SK-N-SH (cell line): ENCODE measurements around the gene NHP2. TPM values are rescaled to one million over a fixed set of nuclear protein-coding genes. Genes with fewer than 3 reads are reported as not detected.

ENCODE experiments used
- CTCF ChIA-PET: fragments of 300-600, 350-600 bp; formaldehyde crosslinking; extraction: SDS; loops from one replicate; lab custom pipeline; 2021; lab: Yijun Ruan, JAX
- POLR2A ChIA-PET: fragments of 350-600 bp; sonication (Branson Sonifier 250); formaldehyde crosslinking; extraction: SDS; loops from one replicate; lab custom pipeline; 2020; ENCODE audit warnings: antibody characterized with exemption, inconsistent platforms; lab: Yijun Ruan, JAX
- DNase-seq: peaks from one replicate; pipeline ENCODE4 v3.0.0; 2012
- H2AFZ ChIP-seq: fragments of 200-600 bp; sonication (generic); 2 replicates; pipeline ENCODE4 v1.8.1; 2016; ENCODE audit warnings: antibody characterized with exemption, mild to moderate bottlenecking, low read depth
- H3F3A ChIP-seq: fragments of 200-600 bp; sonication (generic); replicated peaks from 2 replicates; pipeline ENCODE3; 2016; ENCODE audit warnings: antibody characterized with exemption, mild to moderate bottlenecking; ENCODE audit not compliant: insufficient read depth
- H3K27ac ChIP-seq, 2 experiments: fragments of 200-500 bp in 1 of 2; fragments of 200-600 bp in 1 of 2; sonication (Bioruptor generic) in 1 of 2; sonication (generic), shearing (Covaris generic) in 1 of 2; 2 replicates each; pipeline versions ENCODE4 v1.5.1 to v1.6.1; 2014 to 2016; ENCODE audit warnings: low read depth in 2 of 2, inconsistent platforms in 1 of 2, low read length in 1 of 2, mild to moderate bottlenecking in 1 of 2, mixed read lengths in 1 of 2
- H3K27me3 ChIP-seq: fragments of 200-600 bp; sonication (generic), shearing (Covaris generic); 2 replicates; pipeline ENCODE4 v1.6.1; 2016; ENCODE audit warnings: mixed run types; ENCODE audit not compliant: insufficient read depth
- H3K36me3 ChIP-seq, 2 experiments: fragments of 200-500 bp in 1 of 2; fragments of 200-600 bp in 1 of 2; sonication (Bioruptor generic) in 1 of 2; sonication (generic) in 1 of 2; replicated peaks in 1 of 2; 2 replicates each; pipeline versions ENCODE3 to v1.5.1; 2014 to 2016; ENCODE audit warnings: low read length in 1 of 2, mild to moderate bottlenecking in 1 of 2; ENCODE audit not compliant: insufficient read depth in 2 of 2, control insufficient read depth in 1 of 2
- H3K4me1 ChIP-seq, 2 experiments: fragments of 200-500 bp in 1 of 2; fragments of 200-600 bp in 1 of 2; sonication (Bioruptor generic) in 1 of 2; sonication (generic), shearing (Covaris generic) in 1 of 2; 2 replicates each; pipeline versions ENCODE4 v1.5.1 to v1.6.1; 2014 to 2016; ENCODE audit warnings: low read depth in 1 of 2, low read length in 1 of 2, mixed run types in 1 of 2; ENCODE audit not compliant: insufficient read depth in 2 of 2, control insufficient read depth in 1 of 2
- H3K4me2 ChIP-seq: fragments of 200-600 bp; sonication (generic), shearing (Covaris generic); 2 replicates; pipeline ENCODE4 v1.6.1; 2017; ENCODE audit warnings: mixed run types
- H3K4me3 ChIP-seq, 2 experiments: fragments of 200-500 bp in 1 of 2; fragments of 200-600 bp in 1 of 2; sonication (Bioruptor generic) in 1 of 2; sonication (generic), shearing (Covaris generic) in 1 of 2; 2 replicates each; pipeline versions ENCODE4 v1.5.1 to v1.8.1; 2014 to 2016; ENCODE audit warnings: low read depth in 2 of 2, inconsistent platforms in 1 of 2, low read length in 1 of 2, mild to moderate bottlenecking in 1 of 2, mixed read lengths in 1 of 2, moderate library complexity in 1 of 2
- H3K79me2 ChIP-seq: fragments of 200-600 bp; sonication (generic); 2 replicates; pipeline ENCODE4 v1.8.1; 2017; ENCODE audit warnings: mild to moderate bottlenecking; ENCODE audit not compliant: insufficient read depth
- H3K9ac ChIP-seq: fragments of 200-600 bp; sonication (generic); 2 replicates; pipeline ENCODE4 v1.6.1; 2017; ENCODE audit warnings: mixed run types
- H3K9me2 ChIP-seq: fragments of 200-600 bp; sonication (generic); 2 replicates; pipeline ENCODE4 v1.6.1; 2017; ENCODE audit warnings: mixed run types
- H3K9me3 ChIP-seq: fragments of 200-600 bp; sonication (generic); 2 replicates; pipeline ENCODE4 v1.6.1; 2017; ENCODE audit warnings: mixed run types, mild to moderate bottlenecking, moderate library complexity
- H4K20me1 ChIP-seq: fragments of 200-600 bp; sonication (generic); 2 replicates; pipeline ENCODE4 v1.6.1; 2017; ENCODE audit warnings: mild to moderate bottlenecking, mixed run types; ENCODE audit not compliant: insufficient read depth
- FOSL2 ChIP-seq: IDR thresholded peaks from 2 replicates; pipeline ENCODE4 v1.4.0; 2012; ENCODE audit warnings: low read depth, mild to moderate bottlenecking, moderate library complexity, borderline replicate concordance
- FOXJ3 ChIP-seq: sonication (generic); formaldehyde crosslinking; IDR thresholded peaks from 2 replicates; pipeline ENCODE4 v1.5.1; 2020; ENCODE audit warnings: mild to moderate bottlenecking, missing genetic modification reagents
- MXI1 ChIP-seq: IDR thresholded peaks from 2 replicates; pipeline ENCODE4 v1.6.1; 2012; ENCODE audit warnings: mild to moderate bottlenecking, low read depth, low read length, improper control_type of control experiment
- NFIC ChIP-seq: IDR thresholded peaks from 2 replicates; pipeline ENCODE4 v1.4.0; 2012; ENCODE audit warnings: borderline replicate concordance
- POLR2AphosphoS5 ChIP-seq: IDR thresholded peaks from 2 replicates; pipeline ENCODE4 v1.6.1; 2012; ENCODE audit warnings: low read depth, low read length
- RXRA ChIP-seq: IDR thresholded peaks from 2 replicates; pipeline ENCODE4 v1.4.0; 2012; ENCODE audit warnings: low read depth, mild to moderate bottlenecking, borderline replicate concordance
- SMC3 ChIP-seq: IDR thresholded peaks from 2 replicates; pipeline ENCODE4 v1.6.1; 2012; ENCODE audit warnings: low read depth, low read length, improper control_type of control experiment
- TAF1 ChIP-seq: IDR thresholded peaks from 2 replicates; pipeline ENCODE4 v1.6.1; 2012; ENCODE audit warnings: low read depth, mild to moderate bottlenecking, low read length, moderate library complexity, borderline replicate concordance
- TCF12 ChIP-seq: IDR thresholded peaks from 2 replicates; pipeline ENCODE4 v1.4.0; 2012
- WGBS: methylation state at CpG from one replicate; pipeline ENCODE4 v1.1.6; 2017; ENCODE audit warnings: low lambda C conversion rate; 5-methylcytosine and 5-hydroxymethylcytosine counted together
- polyA plus RNA-seq, 3 experiments: library from polyadenylated mRNA; depleted of rRNA; stranded (reverse); fragments of >200 nt; gene quantifications; 2 replicates each; pipeline ENCODE4 v1.2.3, GENCODE V29; 2012
- TF ChIP-seq, protein P1 (sequence below): IDR thresholded peaks from 2 replicates; pipeline ENCODE4; 2012
- TF ChIP-seq, protein P2 (sequence below): IDR thresholded peaks from 2 replicates; pipeline ENCODE4 v1.4.0; 2012; ENCODE audit warnings: low read depth, borderline replicate concordance
- TF ChIP-seq, protein P3 (sequence below): IDR thresholded peaks from 2 replicates; pipeline ENCODE4 v1.4.0; 2012; ENCODE audit warnings: low read depth
- TF ChIP-seq, protein P4 (sequence below): IDR thresholded peaks from 2 replicates; pipeline ENCODE4 v1.6.1; 2012; ENCODE audit warnings: mild to moderate bottlenecking, low read depth, low read length, moderate library complexity

Gene NHP2
- polyA plus RNA-seq, 1 of the 3 experiments (the other 2 are of a cell fraction), result 455 TPM

DNA sequence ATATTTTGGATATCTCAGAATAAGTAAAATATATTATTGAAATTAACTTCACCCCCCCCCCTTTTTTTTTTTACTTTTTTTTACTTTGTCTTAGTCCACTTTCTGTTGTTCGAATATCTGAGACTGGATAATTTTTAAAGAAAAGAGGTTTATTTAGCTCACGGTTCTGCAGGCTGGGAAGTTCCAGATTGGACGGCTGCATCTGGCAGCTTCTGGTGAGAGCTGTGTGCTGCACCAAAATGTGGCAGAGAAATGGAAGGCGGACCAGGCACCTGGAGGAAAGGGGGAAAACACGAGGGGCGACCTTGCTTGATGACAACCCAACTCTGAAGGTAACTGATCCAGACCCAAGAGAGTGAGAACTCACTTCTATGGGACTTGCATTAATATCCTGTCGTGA is 39.1 kb upstream of the NHP2 start:
- TF ChIP-seq, protein P1, sequence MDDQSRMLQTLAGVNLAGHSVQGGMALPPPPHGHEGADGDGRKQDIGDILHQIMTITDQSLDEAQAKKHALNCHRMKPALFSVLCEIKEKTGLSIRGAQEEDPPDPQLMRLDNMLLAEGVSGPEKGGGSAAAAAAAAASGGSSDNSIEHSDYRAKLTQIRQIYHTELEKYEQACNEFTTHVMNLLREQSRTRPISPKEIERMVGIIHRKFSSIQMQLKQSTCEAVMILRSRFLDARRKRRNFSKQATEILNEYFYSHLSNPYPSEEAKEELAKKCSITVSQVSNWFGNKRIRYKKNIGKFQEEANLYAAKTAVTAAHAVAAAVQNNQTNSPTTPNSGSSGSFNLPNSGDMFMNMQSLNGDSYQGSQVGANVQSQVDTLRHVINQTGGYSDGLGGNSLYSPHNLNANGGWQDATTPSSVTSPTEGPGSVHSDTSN, result no peak
- TF ChIP-seq TCF12 (no peak), SMC3 (no peak), TAF1 (no peak), POLR2AphosphoS5 (no peak), MXI1 (no peak), FOXJ3 (no peak), RXRA (no peak), NFIC (no peak), FOSL2 (no peak)
- TF ChIP-seq, protein P2, sequence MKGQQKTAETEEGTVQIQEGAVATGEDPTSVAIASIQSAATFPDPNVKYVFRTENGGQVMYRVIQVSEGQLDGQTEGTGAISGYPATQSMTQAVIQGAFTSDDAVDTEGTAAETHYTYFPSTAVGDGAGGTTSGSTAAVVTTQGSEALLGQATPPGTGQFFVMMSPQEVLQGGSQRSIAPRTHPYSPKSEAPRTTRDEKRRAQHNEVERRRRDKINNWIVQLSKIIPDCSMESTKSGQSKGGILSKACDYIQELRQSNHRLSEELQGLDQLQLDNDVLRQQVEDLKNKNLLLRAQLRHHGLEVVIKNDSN, result no peak
- TF ChIP-seq, protein P3, sequence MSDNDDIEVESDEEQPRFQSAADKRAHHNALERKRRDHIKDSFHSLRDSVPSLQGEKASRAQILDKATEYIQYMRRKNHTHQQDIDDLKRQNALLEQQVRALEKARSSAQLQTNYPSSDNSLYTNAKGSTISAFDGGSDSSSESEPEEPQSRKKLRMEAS, result no peak
- TF ChIP-seq, protein P4, sequence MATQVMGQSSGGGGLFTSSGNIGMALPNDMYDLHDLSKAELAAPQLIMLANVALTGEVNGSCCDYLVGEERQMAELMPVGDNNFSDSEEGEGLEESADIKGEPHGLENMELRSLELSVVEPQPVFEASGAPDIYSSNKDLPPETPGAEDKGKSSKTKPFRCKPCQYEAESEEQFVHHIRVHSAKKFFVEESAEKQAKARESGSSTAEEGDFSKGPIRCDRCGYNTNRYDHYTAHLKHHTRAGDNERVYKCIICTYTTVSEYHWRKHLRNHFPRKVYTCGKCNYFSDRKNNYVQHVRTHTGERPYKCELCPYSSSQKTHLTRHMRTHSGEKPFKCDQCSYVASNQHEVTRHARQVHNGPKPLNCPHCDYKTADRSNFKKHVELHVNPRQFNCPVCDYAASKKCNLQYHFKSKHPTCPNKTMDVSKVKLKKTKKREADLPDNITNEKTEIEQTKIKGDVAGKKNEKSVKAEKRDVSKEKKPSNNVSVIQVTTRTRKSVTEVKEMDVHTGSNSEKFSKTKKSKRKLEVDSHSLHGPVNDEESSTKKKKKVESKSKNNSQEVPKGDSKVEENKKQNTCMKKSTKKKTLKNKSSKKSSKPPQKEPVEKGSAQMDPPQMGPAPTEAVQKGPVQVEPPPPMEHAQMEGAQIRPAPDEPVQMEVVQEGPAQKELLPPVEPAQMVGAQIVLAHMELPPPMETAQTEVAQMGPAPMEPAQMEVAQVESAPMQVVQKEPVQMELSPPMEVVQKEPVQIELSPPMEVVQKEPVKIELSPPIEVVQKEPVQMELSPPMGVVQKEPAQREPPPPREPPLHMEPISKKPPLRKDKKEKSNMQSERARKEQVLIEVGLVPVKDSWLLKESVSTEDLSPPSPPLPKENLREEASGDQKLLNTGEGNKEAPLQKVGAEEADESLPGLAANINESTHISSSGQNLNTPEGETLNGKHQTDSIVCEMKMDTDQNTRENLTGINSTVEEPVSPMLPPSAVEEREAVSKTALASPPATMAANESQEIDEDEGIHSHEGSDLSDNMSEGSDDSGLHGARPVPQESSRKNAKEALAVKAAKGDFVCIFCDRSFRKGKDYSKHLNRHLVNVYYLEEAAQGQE, result no peak
- TF ChIP-seq, all 33 proteins: peak for 0
- Histone ChIP-seq H3F3A (no peaks in the 10 kb centered on the region), H3K4me2 (no peak overlapping the region), H3K9ac (no peak overlapping the region), H3K9me2 (no peaks in the 10 kb centered on the region), H2AFZ (no peak overlapping the region), H3K4me3 (no peak overlapping the region), H4K20me1 (no peaks in the 10 kb centered on the region), H3K27me3 (no peaks in the 10 kb centered on the region; the same call in 1 of the 2 replicates), H3K79me2 (no peaks in the 10 kb centered on the region), H3K27ac (no peak overlapping the region), H3K9me3 (no peaks in the 10 kb centered on the region), H3K4me1 (no peaks in the 10 kb centered on the region), H3K36me3 (no peaks in the 10 kb centered on the region)
- DNase-seq, result no peak
- CTCF ChIA-PET, result no interaction called here
- POLR2A ChIA-PET, result no interaction called here
- WGBS, result 55% methylated on average over 6 of the region's 7 CpGs
